Activated CD4-positive, CD25-positive, alpha-beta regulatory T cell treated with anti-CD3 and anti-CD28 coated beads, Interleukin-2, amount 50 U/mL, for 16 hours (primary cell): ENCODE data around the gene VSTM2L.

ENCODE experiments used
- DNase-seq: peaks from one replicate; pipeline ENCODE4 v3.0.0-alpha.2; 2020; ENCODE audit warnings: low read depth, low spot score

VSTM2L gene

DNA sequence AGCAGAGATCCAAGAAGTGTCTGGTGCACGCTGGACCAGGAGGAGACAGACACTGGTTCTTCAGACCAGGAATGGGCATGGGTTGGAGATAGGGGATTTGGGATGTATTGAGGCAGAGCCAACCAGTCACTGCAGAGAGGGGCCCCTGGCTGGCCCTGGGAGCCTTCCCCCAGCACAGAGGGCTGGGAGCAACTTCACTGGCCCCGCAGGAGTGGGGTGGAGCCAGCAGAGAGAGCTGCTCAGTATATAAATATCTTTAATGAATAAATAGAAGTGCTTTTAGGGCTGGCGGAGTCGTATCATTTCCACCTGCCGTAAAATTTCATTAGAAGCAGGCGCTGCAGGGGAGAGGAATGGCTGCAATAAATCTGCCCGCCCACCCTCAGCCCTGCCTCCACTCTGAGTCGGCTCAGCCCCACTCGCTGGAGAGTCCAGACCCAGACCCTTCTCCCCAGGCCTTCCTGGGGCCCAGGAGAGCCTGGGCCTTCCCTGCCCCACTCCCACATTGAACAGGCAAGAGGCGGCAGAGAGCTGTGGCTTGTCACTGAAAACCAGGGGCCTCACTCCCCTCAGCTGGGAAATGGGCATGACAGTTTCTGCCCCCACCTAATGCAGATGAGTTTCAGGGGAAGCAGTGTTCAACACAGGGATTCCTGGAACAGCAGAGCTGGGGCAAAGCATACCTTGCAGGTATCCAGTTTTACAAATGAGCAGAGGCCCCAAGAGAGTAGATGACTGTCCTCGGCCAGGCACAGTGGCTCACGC is 23.9 kb upstream of the VSTM2L start:
- no peak for DNase-seq

GRCh38 chr20:37879843-37880242 is 23.1 kb upstream of the VSTM2L start:
- DNase-seq = no peak

GRCh38 chr20:37880726-37881591 is 22.0 kb upstream of the VSTM2L start:
- DNase-seq = no peak

DNA sequence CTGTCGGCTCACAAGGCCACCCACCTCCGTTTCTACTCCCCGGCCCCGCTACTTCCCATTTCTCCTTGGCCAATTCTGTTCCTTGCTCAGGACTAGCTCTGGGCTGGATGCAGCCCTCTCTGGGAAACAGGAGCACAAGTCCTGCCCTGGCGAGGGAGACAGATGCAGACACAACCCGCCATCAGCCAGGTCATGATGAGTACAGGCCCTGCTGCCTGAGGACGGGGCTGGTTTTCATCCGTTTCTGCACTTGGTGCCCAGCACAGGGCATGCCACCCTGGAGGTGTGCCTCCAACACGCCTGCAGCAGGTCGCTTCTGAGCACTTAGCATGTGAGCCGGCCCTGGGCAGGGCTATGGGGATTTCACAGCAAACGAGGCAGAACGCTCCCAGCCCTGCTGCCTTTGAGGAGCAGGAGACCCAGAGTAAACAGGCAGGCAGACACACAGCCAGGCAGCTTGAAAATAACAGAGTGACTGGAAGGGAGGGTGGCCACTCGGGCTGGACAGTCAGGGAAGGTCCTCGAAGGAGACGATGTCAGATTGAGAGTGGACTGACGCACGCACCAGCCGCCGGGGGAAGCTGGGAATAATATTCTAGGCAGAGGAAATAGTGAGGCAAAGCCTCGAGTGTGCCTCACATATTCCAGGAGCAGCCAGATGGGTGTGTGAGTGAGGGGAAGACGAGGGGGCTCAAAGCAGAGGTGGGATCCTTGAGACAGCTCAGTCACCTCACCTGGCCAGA is 21.2 kb upstream of the VSTM2L start:
- no peak for DNase-seq

DNA sequence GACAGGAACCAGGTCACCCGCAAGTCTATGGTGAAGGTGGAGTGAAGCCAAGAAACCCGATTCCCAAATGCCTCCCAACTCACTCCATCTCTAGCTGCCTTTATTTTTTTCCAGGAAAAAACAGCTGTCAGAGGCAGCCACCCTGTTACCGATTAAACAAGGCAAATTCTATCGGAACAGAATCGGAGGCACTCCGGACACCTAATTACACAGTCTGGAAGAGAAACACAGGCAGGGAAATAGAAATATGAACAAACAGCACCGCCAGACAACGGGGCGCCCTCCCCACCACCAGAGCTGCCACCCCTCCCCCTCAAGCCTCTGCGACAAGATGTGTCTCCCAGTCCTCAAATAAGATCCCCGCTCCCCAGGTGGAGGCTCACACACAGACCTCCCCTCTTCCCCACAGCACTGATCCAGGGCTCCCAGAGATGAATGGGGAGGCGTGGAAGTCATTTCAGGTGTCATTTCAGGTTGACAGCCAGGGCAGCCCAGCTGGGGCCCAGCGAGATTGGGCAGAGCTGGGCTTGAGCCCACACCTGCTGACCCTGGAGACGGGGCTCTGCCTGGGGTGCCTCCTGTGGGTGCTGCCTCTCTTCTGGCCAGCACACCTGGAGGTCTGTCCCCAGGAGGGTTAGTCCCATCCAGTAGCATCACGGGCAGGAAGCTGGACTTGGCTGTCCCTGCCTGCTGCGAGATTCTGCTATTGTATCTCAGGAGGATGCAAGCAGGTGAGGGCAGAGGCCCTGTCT is 19.8 kb upstream of the VSTM2L start:
- DNase-seq = no peak

DNA sequence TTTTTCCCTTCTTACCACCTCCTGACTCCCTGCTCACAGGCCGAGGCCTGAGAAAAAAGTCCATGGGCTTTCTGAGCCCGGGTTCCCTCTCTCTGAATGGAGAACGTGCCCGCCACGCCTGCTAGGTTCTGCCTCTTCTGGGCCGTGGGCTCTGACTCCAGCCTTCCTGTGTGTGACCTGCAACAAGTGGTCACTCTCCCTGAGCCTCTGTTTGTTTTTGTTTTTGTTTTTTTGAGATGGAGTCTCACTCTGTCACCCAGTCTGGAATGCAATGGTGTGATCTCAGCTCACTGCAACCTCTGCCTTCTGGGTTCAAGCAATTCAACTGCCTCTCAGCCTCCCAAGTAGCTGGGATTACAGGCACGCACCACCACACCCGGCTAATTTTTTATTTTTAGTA is 17.9 kb upstream of the VSTM2L start:
- no peak for DNase-seq

GRCh38 chr20:37885593-37886503 is 17.1 kb upstream of the VSTM2L start:
- DNase-seq = no peak

DNA sequence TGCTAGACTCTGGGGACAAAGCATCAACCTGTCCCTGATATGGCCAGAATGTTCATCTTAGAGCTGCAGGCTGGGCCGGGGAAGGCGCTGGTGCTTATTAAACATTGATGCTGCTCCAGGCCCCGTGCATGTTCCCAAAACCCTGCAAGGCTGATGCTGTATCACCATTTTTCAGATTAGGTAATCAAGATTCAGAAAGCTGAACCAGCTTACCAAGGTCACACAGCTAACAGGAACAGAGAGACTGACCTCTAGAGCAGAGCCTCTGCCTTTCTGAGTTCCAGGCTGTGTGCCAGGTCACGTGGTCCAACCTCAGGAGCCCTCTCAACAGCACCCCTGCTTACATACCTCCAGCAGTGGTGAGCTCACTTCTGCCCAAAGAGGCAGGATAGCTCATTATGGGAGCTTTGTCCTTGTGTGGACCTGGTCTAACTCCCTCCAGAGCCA is 16.1 kb upstream of the VSTM2L start:
- no peak for DNase-seq

- DNase-seq = no peak
Measured at GRCh38 chr20:37888641-37889040, 14.3 kb upstream of the VSTM2L start.

GRCh38 chr20:37890108-37890507 is 12.8 kb upstream of the VSTM2L start:
- no peak for DNase-seq

- DNase-seq = no peak
Measured at GRCh38 chr20:37890643-37891042, 12.3 kb upstream of the VSTM2L start.

- DNase-seq = no peak
Measured at GRCh38 chr20:37892001-37892400, 10.9 kb upstream of the VSTM2L start.

GRCh38 chr20:37893566-37894241 is 9.2 kb upstream of the VSTM2L start:
- DNase-seq = no peak

DNA sequence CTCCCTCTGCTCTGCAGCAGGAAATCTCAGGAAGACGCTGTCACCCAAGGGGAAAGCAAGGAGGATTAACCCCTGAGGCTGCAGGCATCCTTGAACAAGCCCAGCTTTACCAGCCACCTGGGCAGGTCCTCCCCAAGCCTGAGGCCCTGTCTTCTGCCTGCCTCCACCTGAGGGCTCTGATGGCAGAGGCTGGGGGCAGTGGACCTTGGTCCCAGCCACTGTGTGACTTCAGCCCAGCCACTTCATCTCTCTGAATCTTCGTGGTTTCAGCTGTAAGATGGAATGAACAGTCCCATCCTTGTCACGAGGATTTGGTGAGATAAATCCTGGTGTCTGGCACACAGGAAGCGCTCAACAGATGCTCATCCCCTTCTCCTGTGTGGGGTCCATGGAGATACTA is 8.5 kb upstream of the VSTM2L start:
- no peak for DNase-seq

- DNase-seq = no peak
Measured at GRCh38 chr20:37895166-37895565, 7.8 kb upstream of the VSTM2L start.

- no peak for DNase-seq
Measured at GRCh38 chr20:37896932-37897548, 5.9 kb upstream of the VSTM2L start.

DNA sequence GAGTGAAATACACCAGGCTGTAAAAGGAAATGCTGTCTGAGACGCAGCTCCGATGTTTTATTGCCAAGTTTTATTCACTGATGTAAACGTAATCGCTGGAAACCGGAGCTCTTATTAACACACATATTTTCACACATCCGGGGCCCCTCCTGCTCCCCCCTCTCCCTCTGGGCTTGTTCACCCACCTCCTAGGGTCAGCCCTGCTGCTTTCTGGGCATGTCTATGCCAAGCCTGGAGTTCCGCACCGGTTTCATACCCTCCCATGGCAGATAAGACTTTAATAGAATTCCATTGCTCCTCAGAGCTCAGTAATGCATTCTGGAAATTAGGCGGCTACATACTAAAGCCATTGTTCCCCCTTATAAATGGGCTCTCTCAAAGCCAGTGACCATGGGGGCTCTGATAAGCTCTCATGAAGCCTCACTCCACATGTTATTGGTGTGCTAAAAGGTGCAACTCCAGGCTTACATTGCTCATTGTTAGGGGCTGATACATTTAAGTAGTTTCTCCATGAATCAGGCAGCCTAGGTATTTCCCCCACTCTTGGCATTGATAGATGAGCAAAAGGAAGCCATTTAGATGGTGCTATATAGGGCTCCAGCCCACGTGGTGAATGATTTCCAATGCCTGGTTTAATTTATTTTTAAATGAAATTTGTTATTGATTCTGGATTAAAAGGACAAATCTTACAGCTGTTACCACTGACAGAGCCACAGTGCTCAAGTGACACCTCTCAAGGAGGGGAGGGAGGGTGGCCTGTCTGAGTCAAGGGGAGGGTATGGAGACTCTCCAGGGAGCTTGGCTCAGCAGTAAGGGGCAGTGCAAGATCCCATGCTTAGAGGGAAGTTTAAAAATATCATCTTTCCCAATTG is 4.5 kb upstream of the VSTM2L start:
- DNase-seq = no peak
